ENCODE data around the gene C12orf43.
A peak's percentile ranks its signal among the peaks of the same experiment; 100 is the strongest.
"Not testable (repeated sequence)": the region's sequence is repeated elsewhere in the genome, so short reads cannot be mapped to it uniquely, and the experiment has no call there.

C12orf43 gene, protein sequence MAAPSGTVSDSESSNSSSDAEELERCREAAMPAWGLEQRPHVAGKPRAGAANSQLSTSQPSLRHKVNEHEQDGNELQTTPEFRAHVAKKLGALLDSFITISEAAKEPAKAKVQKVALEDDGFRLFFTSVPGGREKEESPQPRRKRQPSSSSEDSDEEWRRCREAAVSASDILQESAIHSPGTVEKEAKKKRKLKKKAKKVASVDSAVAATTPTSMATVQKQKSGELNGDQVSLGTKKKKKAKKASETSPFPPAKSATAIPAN

DNA sequence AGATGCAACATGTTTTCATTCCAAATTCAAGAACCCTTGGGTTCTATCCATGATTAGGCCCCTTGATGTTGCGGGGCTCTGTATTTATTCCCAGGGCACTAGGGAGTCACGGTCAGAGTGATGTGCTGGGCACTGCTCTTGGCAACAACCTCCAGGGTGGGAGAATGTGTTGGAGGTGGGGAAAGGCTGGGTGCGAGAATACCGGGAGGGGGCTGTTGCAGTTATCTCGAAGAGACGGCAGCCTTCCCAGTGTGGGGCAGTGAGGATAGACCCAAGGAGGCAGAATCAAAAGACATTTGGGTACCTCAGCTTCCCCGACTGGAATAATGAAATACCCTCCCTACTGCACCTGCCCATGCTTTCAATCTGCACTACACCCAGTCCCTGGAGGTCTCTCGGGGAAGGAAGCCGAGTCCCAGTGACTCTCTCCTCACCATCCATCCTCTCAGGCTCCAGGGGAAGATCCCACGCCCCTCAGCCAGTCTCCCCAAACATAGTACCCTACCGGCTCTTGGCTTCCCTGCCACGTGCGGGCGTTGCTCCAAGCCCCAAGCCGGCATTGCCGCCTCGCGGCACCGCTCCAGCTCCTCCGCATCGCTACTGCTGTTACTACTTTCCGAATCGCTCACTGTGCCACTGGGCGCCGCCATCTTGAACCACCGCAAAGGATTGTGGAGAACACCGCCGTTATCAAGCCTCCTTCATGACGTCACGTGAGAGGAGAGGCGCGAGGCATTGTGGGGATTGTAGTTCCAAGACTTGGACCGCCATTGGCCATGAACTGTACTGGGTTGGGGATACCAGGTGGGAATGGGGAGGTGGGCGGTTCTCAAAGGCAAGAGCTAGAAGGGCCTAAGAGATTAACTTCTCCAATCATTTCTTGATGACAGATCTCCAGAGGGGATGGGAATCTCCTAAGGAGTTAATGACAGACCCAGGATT is at the start of gene C12orf43:
Gene C12orf43, minus strand, starts transcription at position 663 of the 942 bp plus-strand sequence. Its CDS starts 13 bp downstream, at position 650.
- peak; percentile 92 to 95 for DNase-seq

DNA sequence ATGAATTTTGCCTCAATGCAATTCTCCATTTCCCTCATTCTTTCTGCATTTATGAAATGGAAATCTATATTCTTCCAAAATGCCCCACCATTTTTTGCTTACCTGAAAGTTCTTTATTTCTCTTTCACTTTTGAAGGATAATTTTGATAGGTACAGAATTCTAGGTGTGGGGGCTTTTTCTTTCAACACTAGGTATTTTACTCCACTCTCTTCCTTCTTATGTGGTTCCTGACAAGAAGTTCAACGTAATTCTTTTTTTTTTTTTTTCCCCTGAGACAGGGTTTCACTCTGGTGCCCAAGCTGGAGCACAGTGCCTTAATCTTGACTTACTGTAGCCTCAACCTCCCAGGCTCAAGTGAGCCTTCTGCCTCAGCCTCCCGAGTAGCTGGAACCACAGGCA is 49.1 kb upstream of the C12orf43 start:
- no peak for DNase-seq

DNA sequence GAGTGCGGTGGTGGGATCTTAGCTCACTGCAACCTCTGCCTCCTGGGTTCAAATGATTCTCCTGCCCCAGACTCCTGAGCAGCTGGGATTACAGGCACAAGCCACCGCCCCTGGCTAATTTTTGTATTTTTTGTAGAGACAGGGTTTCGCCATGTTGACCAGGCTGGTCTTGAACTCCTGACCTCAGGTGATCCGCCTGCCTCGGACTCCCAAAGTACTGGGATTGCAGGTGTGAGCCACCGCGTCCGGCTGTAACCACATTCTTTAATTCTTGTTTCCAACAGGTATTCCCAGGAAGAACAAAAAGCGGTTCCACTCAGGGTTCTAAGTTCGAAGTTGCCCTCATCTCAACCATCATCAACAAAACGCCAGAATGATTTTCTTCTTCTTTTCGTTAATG is 48.3 kb upstream of the C12orf43 start:
- DNase-seq = not testable (repeated sequence)

DNA sequence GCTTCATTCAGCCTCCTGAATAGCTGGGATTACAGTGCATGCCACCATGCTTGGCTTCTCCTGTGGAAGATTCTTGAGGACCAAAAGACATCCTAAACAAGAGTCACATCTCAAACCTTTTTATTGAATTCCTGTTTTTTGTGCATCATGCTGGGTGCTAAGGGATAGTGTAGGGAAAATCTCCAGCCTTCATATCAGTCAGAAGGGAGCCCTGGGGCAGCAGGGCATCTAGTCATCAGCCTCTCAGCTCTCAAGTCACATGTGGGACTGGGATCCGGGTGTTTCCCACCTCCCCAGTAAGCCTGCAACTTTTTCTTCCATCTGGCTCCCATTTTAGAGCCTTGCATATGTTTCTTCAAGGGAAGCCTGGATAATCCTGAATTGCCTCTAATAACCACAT is 47.8 kb upstream of the C12orf43 start:
- DNase-seq = no peak

DNA sequence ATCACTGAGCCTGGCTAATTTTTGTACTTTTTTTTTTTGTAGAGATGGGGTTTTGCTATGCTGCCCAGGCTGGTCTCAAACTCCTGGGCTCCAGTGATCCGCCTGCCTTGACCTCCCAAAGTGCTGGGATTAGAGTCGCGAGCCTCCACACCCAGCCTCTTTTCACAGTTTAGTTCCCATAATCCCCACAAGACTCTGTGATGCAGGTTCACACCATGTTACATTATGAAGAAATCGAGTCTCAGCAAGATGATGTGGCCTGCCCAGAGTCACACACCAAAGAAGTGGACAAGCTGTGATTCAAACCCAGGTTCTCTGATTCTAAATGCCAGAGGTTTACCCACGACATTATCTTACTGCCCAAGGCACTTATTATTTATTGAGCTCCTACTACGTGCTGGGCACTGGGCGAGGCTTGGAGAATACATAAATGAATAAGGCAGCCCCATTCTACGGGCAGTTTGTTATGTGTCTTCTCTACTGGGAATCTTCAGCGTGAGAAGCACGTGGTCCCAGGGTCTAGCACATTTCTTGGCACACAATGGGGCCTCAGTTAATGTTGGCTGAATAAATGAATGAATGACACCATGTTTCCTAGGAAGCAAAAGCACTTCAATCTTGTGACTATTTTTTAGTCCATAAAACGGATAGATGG is 46.2 kb upstream of the C12orf43 start:
- DNase-seq = no peak

DNA sequence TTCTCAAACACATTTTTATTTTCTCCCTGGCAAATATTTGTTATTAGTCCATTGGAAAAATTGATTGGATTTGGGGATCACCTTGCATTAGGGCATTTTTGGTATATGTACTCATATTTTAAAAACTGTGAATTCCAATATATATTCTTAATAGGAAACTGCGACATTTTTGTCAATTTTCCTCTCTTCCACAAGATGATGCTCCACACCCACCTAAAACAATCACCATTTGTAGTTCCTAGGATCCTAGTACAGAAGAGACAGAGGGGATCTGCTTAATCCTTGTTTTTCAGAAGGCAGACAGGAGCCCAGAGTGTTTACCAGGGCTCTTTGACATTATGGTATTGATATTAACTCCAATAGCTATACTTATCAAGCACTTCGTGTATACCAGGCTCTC is 45.5 kb upstream of the C12orf43 start:
- no peak for DNase-seq

DNA sequence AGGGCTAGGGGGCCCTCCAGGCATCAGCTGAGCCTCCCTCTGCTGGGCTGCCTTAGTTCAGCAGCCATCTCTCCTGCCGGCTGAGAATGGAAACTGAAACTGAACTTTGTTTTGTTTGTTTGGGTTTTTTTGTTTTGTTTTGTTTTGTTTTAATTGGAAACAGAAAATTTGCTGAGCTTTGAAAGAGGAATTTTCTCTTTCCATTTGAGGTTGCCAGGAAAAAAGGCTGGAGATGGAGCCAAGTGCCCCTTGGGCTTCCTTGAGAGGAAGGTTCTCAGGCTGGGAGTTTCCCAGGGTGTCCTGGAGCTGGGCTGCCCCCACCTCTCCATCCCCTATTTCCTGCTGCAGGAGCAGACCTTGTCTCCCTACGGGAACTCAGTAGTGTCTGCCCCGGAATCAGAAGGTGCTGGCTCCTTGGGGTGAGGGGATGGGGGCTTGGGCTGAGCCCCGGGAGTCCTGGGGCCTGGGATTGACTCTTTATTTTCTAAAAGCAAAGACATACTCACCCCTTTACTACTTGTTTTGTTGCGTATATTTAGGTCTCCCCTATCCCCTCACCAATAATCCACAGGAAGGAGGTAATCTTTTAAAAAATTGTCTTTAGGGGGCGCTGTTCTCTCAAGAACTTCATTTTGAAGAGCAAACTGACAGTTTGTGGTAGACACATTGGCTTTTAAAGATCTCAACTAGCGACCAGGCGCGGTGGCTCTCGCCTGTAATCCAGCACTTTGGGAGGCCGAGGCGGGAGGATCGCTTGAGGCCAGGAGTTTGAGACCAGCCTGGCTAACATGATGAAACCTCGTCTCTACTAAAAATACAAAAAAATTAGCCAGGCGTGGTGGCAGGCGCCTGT is 44.1 kb upstream of the C12orf43 start:
- peak; percentile 33 to 52 for DNase-seq

DNA sequence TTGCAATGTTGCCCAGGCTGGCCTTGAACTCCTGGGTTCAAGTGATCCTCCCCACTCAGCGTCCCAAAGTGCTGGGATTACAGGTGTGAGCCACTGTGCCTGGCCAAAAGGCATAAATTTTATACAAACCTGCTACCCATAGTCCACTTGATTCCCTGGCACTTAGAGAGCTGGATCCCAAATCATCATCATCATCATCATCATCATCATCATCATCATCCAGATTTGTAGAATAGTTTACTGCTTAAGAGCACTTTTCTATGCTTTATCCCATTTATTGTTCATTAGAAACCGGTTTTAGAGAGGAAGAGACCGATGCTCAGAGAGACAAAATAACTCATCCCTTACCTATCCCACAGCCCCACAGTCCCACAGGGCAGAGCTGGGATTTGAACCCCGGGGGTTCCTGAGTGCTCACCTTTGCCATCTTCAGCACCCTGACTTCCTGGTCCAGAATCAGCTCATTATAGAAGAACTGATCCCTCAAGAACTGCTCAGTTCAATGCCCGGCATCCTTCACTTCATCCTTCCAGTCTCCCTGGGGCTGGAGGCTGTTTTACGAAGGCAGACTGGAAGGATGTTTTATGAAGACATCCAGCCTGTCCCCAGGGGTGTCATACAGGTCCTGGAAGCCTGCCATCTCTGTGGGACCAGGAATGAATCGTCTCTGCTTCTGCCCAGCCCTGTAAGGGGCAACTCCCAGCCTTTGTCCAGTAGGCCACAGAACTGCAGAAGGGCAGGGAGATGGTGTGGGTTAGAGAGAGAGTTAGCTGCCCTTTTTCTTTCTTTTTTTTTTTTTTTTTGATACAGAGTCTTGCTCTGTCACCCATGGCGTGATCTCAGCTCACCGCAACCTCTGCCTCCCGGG is 43.0 kb upstream of the C12orf43 start:
- DNase-seq = no peak

DNA sequence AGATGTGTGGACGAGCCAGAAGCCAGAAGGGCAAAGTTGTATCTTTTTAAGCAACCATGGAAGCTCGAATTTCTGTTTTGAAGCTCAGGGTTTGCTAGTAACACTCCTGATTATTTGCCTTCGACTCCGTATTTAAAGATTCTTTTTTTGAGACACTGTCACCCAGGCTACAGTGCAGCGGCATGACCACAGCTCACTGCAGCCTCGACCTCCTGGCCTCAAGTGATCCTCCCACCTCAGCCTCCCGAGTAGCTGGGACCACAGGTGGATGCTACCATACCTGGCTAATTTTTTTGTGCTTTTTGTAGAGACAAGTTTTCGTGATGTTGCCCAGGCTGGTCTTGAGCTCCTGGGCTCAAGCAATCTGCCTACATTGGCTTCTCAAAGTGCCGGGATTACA is 41.5 kb upstream of the C12orf43 start:
- DNase-seq = no peak

DNA sequence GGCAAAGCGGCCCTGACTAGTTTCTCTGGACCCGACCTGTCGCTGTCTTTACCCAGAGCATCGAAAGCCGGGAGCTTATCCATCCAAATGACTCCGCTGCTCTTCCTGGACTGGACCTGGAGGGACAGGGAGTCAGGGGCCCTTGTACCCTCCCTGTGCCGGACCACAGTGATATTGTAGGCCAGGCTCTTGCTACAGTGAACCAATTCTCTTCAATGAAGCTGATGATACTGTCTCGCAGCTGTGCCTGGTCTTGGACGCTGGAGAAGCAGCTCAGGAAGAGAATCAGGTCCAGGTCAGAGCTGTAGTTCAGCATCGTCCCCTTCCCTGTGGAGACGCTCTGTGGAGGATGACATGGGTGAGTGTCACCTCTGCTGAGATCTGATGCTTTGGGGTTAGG is 37.4 kb upstream of the C12orf43 start:
- DNase-seq = no peak

DNA sequence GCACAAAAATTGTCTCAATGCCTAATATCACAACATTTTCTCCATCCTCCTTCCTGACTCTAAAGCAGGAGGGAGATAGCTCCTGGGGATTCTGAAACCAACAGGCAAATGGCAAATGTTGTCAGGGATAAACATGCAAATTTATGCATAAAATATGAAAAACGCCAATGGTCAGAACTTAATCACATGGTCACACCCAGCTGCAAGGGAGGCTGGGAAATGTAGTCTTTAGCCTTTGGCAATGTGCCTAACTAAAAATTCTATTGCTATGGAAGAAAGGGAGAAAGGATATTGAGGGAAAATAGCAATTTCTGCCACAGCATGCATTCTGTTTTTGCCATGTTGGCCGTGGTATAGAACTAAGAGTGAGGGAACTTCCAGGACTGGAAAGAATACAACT is 34.4 kb upstream of the C12orf43 start:
- DNase-seq = no peak

DNA sequence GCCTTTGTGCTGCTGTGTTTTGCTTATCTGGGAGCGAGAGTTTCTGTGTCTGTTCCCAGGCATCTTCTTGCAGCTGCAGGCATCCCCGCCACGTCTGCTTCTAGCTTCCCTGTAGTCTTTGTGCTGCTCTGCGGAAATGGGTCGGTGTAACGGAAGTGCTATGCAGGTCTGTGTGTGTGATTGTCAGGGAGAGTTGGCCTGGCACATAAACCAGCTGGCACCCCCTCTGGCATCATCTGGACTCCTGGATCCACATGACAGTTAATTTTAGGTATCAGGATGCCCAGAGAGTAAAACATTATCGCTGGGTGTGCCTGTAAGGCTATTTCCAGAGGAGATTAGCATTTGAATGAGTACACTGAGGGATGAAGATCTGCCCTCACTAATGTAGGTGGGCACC is 32.2 kb upstream of the C12orf43 start:
- no peak for DNase-seq

DNA sequence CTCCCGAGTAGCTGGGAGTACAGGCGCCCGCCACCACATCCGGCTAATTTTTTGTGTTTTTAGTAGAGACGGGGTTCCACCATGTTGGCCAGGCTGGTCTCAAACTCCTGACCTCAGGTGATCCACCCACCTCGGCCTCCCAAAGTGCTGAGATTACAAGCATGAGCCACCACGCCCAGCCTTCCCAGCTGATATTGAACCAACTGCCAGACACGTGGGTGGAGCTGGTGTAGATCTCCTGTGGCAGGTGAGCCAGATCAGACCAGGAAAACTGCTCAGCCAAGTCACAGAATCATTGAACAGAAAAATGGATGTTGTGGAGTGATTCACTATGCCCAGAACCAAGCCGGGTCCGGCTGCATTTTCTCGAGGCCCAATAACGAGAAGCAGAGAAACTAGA is 31.1 kb upstream of the C12orf43 start:
- DNase-seq = not testable (repeated sequence)

DNA sequence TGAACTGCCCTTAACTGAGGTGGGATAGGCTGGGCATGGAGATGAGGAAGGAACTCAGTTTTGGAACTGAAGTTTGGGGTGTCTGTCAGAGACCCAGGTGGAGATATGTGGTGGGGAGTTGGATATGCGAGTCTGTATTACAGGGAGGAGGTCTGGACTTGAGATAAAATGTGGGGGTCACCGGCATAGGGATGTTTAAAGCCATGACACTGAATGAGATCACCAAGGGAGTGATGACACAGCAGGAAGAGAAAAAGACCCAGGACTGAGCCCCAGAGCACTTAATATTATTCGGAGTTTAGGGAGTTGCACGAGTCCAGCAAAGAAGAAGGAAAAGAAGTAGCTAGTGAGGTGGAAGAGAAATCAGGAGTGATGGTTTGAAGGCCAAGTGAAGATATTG is 26.8 kb upstream of the C12orf43 start:
- no peak for DNase-seq

DNA sequence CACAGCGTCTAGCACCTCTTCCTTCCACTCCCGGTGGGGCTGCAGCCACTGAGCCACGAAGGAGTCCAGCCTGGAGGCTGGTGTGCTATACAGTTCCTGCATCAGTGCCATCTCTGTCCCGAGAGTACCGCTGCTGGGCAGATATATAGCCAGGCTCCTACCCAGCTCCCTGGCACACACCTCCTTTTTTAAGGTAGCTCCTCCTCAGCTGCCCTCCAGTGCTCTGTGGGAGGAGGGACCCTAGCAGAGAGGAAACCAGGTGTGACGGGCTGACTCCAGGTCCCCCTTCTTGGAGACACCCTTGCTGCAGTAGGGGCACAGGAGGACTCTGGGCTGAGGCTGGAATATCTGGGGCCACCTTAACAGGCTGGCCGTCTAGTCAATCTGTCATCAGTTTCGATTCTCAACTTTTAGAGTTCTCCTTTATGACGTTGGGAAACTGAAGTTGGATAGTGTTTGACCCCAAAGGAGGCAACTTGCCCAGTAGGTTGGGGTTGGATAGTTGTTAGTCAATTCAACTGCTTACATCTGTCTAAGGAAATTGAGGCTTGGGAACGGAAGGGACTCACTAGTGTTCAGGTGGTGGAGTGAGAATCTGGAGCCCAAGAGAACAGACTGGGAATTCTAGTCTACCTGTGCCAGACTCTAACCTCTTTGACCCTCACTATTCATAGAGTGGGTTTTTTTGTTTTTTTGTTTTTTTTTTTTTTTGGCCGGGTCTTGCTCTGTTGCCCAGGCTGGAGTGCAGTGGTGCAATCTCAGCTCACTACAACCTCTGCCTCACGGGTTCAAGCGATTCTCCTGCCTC is 22.8 kb upstream of the C12orf43 start, which contains the start of gene OASL:
Gene OASL, minus strand, starts transcription at position 386 of the 808 bp plus-strand sequence. Its CDS starts 275 bp downstream, at position 111.
- peak; percentile 51 to 60 for DNase-seq

DNA sequence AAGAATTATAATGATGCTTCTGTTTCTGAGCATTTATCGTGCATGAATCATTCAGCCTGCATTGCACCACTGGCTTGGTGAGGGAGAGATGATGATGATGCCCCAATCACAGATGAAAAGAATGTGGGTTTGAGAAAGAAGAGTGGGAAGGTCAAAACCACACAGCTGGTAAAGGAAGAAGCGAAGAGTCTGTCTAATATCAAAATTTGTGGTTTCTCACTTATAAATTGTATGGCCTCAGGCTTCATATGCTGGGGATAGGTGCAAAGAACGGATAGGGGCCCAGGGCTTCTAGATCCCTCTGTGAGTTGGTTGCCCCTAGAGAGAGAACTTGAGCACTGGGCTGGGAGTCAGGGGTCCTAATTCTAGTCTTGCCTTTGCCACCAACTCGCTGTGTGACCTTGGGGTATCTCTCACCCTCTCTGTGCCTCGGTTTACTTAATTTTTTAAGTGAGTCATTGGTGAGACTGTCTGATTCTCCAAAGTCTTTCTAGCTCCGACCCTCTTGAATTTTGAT is 20.6 kb upstream of the C12orf43 start:
- DNase-seq = peak; percentile 41 to 62

DNA sequence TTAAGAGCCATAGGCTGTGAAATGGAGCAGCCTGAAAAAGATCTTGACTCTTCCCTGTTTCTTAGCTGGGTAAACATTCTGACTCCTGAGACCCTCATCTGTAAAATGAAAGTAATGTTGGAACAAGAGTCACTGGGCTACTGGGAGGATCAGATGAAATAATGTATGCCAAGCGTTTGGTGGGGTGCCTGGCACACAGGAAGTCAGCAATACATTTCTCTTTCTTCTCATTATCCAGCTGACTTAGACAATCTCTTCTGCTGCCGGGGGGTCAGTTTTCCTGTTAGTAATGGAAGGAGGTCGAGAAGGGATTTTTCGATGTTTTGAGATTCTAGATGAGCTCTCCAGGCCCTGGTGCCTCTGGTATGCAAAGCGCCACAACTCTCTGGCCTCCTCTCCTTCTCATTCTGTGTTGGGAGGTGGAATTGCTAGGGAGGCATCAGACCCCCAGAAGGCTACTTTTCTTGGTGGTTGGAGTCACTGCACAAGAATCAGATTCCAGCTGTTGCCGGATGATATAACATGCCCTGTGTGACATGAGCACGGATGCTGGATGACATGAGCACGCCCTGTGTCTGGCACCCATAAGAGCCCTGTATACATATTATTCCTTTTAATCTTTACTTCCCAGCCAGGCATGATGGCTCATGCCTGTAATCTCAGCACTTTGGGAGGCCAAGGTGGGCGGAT is 18.5 kb upstream of the C12orf43 start:
- no peak for DNase-seq

DNA sequence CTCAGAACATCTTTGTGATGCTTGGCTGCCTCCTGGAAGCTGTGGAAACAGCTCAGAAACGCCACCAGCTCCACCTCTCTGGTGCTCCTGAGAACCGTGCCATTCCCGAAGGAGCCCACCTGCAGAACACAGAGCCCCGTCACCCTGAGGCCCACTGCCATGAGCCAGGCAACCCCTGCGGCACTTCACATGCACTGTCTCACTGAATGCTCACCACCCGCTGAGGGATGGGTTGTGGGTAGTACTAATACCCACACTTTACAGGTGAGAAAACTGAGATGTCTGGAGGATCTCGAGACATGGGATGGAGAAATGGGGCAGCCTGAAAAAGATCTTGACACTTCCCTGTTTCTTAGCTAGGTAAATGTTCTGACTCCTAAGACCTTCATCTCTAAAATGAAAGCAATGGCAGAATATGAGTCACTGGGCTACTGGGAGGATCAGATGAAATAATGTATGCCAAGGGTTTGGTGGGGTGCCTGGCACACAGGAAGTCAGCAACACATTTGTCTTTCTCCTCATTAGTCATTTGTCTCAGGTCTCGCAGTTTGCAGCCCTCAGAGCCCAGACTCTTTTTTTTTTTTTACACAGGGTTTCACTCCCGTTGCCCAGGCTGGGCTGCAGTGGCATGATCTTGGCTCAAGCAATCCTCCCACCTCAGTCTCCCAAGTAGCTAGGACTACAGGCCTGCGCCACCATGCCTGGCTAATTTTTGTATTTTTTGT is 17.5 kb upstream of the C12orf43 start:
- peak; percentile 53 to 65 for DNase-seq
